Measurements from ENCODE around the gene ROBO3. TPM values are rescaled to one million over a fixed set of nuclear protein-coding genes. Genes with fewer than 3 reads are reported as not detected.

ROBO3 gene, protein sequence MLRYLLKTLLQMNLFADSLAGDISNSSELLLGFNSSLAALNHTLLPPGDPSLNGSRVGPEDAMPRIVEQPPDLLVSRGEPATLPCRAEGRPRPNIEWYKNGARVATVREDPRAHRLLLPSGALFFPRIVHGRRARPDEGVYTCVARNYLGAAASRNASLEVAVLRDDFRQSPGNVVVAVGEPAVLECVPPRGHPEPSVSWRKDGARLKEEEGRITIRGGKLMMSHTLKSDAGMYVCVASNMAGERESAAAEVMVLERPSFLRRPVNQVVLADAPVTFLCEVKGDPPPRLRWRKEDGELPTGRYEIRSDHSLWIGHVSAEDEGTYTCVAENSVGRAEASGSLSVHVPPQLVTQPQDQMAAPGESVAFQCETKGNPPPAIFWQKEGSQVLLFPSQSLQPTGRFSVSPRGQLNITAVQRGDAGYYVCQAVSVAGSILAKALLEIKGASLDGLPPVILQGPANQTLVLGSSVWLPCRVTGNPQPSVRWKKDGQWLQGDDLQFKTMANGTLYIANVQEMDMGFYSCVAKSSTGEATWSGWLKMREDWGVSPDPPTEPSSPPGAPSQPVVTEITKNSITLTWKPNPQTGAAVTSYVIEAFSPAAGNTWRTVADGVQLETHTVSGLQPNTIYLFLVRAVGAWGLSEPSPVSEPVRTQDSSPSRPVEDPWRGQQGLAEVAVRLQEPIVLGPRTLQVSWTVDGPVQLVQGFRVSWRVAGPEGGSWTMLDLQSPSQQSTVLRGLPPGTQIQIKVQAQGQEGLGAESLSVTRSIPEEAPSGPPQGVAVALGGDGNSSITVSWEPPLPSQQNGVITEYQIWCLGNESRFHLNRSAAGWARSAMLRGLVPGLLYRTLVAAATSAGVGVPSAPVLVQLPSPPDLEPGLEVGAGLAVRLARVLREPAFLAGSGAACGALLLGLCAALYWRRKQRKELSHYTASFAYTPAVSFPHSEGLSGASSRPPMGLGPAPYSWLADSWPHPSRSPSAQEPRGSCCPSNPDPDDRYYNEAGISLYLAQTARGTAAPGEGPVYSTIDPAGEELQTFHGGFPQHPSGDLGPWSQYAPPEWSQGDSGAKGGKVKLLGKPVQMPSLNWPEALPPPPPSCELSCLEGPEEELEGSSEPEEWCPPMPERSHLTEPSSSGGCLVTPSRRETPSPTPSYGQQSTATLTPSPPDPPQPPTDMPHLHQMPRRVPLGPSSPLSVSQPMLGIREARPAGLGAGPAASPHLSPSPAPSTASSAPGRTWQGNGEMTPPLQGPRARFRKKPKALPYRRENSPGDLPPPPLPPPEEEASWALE (N-terminal part only)
- 11.3 TPM for total RNA-seq
- long read RNA-seq, partial matches to known transcripts = 12 of 17 reads
- long read RNA-seq, other reads (novel, unspliced or antisense) = 5 of 17 reads

DNA sequence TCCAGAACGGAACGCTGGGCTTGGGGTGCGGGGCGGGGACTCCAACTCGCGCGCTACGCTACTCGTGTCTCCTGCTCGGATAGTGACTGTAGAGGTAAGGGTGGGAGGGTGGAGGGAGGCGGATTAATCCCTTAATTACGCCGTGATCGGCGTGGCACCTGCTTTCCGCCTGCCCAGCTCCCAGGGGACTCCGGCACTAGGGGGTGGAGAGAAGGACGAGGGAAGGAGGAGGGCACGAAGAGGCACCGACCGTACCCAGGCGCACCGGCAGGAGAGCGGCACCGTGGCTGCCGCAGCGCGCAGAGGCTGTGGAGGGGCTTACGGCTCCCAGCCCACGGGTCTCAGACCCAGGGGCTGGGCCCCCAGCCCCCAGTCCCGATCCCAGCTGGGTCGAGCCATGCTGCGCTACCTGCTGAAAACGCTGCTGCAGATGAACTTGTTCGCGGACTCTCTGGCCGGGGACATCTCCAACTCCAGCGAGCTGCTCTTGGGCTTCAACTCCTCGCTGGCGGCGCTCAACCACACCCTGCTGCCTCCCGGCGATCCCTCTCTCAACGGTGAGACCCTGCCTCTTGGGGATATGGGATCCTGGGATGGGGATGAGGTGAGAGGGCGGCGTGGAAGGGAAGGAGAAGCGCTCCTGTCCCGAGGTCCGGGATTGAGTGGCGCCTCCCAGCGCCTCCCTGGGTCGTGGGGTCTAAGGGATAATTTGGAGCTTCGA lies at the start of gene ROBO3:
ROBO3 (plus strand) TSS at position 252 of the 721 bp plus-strand sequence; CDS start at position 398, 146 bp downstream.
- ATAC-seq (no peak), DNase-seq (no peak)
- TF ChIP-seq CTCF (IDR thresholded peaks at IDR 0.05) = no peak
- Histone ChIP-seq H3K4me1 (peaks cover 59% of the 10 kb centered on the region), H3K27me3 (ENCODE audit: low read depth) (peaks cover 82% of the 10 kb centered on the region), H3K27ac (no peak within 1 kb of the TSS), H3K4me3 (peak within 1 kb of the TSS; percentile 39), H3K9me3 (no peaks in the 10 kb centered on the region), H3K36me3 (no peaks in the 10 kb centered on the region)
- intact Hi-C loops (cut with DNase I) = no loop called here

- no peaks in the 10 kb centered on the region for H3K36me3 ChIP-seq
- no peak for TF ChIP-seq CTCF (IDR thresholded peaks at IDR 0.05)
- no peak for ATAC-seq
- DNase-seq = no peak
- intact Hi-C loops (cut with DNase I) = no loop called here
- no peak overlapping the region for H3K4me3 ChIP-seq
- H3K9me3 ChIP-seq = no peaks in the 10 kb centered on the region
- H3K27me3 ChIP-seq (ENCODE audit: low read depth) = peaks cover 5% of the 10 kb centered on the region
- no peaks in the 10 kb centered on the region for H3K4me1 ChIP-seq
- no peak overlapping the region for H3K27ac ChIP-seq
These were observed 48.2 kb upstream of the ROBO3 start for GRCh38 chr11:124817036-124817435.

DNA sequence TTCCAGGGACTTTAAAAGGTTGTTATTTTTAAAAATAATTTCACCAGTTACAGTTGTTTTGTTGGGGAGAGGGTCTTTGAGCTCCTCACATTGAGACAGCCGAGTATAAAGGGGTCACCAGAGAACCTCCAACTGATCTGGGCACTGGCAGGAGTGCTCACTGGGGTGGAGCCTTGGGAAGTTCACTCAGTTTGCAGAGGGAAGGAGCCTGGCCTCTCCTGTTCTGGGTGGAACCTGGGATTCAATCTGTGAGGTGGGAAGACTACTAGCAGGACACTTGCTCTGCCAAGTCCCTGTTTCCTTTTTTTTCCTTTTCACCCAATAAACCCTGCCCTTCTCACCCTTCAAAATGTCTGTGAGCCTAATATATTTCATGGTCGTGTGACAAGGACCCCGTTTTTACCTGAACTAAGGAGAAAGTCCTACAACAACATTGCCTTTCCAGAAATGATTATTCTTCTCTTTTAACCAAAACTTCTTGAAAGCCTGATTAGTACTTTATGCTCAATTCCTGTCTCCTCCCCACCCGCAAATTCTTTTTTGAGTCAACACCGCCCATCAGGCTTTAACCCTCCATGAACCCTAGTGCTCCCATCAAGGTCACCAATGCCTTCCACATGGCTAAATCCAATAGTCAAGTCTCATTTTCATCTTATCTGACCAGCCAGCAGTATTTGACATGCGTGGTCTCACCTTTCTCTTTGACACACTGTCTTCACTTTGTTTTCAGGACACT lies 43.1 kb upstream of the ROBO3 start:
- Histone ChIP-seq H3K9me3 (no peaks in the 10 kb centered on the region), H3K4me1 (no peaks in the 10 kb centered on the region), H3K27ac (no peak overlapping the region), H3K27me3 (ENCODE audit: low read depth) (peaks cover 1% of the 10 kb centered on the region), H3K36me3 (no peaks in the 10 kb centered on the region), H3K4me3 (no peak overlapping the region)
- no peak for DNase-seq
- intact Hi-C loops (cut with DNase I) = no loop called here
- ATAC-seq = no peak
- TF ChIP-seq CTCF (IDR thresholded peaks at IDR 0.05) = no peak

- Histone ChIP-seq H3K9me3 (no peaks in the 10 kb centered on the region), H3K4me1 (no peaks in the 10 kb centered on the region), H3K27me3 (ENCODE audit: low read depth) (no peaks in the 10 kb centered on the region), H3K4me3 (no peak overlapping the region), H3K27ac (peak overlapping the region; percentile 9), H3K36me3 (no peaks in the 10 kb centered on the region)
- TF ChIP-seq CTCF (IDR thresholded peaks at IDR 0.05) = no peak
- ATAC-seq (peak; percentile 71 to 93), DNase-seq (peak; percentile 70)
- intact Hi-C loops (cut with DNase I) = no loop called here
These were observed 41.5 kb upstream of the ROBO3 start for GRCh38 chr11:124823512-124824376.

All from lower lobe of right lung (tissue), 2 donors.